Activated CD8-positive, alpha-beta memory T cell treated with anti-CD3 and anti-CD28 coated beads, Interleukin-2, amount 50 U/mL, for 24 hours (primary cell): ENCODE measurements around the gene BTF3L4.
"Not testable (repeated sequence)": the region's sequence is repeated elsewhere in the genome, so short reads cannot be mapped to it uniquely, and the experiment has no call there.

ENCODE experiments used
- DNase-seq: peaks from one replicate; pipeline ENCODE4 v3.0.0-alpha.2; 2020; ENCODE audit errors: extremely low read depth

Gene BTF3L4

GRCh38 chr1:52055066-52055865 lies 829 bp upstream of the BTF3L4 start, which contains the start of gene TXNDC12:
TSS of gene TXNDC12 (minus strand) at chr1:52055191. CDS start at chr1:52055096, 95 bp downstream.
- peak; percentile 6 for DNase-seq

- DNase-seq: no peak
Measured at GRCh38 chr1:52055866-52056162, 281 bp upstream of the BTF3L4 start.

- no peak for DNase-seq
Measured at GRCh38 chr1:52056937-52057231, 789 bp downstream of the BTF3L4 start.

DNA sequence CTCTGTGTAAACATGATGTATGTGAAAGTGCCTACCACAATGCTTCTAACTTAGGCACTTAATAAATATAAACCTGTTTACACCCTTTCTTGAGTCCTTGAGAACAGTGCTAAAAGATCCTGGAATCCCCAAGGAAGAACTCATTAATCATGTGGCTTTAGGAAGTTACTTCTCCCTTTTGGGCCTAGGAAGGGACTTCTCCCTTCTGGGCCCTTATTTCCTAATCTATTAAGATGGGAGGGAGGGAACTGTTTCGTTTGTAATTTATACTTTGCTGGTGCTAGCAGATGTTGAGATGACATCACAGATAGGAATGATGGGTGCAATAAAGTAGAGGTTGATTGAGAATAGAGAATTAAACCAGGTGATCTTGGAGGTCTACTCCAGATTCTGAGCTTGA lies 1.2 kb downstream of the BTF3L4 start:
- DNase-seq: no peak

DNA sequence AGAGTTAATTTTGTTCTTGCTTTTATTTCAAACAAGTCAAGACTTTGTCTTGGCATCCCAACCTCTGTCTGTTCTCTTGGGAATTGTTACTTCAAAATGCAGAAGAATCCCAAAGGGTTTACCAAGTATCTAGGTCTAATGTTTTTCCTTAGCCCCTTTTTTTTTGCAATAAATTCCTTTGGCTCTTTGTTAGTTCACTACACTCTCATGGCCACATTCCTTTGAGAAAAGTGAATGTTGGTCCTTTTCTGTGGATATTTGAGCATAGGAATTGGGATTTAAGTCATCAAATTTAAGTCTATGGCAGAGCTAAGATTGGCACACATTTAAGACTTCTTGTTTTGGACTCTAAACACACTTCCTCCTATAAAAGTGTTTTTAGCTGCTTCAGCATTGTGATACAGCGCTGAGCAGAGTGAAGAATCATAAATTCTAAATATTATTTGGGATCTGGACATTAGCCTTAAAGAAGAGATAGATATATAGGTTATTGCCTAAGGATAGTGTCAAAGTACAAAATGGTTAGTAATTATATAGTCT lies 1.9 kb downstream of the BTF3L4 start:
- DNase-seq: no peak

DNA sequence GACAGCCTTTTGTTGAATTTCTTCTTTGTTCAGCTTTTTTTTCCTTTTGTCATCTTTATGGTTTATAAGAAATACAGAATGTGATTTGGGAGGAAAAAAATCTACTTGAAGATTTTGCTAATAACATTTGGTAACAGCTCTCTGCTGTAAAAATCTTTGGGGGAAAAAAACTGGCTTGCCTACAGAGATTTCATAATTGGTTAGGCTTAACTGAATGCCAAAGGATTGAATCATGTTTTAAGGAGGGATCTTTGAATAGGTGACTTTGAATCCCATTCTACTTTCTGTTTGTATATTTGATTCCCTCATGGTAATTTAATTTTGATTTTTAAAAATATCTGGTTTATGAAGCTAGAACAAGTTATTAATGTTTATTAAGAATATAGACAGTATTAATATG lies 3.2 kb downstream of the BTF3L4 start:
- DNase-seq: no peak

DNA sequence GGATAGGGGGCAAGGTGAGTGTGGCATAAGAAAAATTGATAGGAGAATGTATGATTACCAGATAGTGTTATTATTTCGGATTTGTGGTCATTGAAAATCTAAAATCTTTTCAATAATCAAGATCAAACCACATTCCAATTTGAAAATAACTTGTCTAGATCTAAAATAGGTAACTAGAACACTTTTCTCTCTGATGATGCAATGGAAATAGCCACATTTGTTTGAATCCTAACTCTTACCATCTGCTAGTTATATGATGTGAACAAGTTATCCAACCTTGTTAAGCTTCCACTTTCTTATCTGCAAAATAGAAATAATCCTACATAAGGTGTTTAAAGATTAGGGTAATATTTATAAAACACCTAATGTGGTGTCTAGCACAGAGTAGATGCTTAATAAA lies 3.8 kb downstream of the BTF3L4 start:
- DNase-seq: no peak

DNA sequence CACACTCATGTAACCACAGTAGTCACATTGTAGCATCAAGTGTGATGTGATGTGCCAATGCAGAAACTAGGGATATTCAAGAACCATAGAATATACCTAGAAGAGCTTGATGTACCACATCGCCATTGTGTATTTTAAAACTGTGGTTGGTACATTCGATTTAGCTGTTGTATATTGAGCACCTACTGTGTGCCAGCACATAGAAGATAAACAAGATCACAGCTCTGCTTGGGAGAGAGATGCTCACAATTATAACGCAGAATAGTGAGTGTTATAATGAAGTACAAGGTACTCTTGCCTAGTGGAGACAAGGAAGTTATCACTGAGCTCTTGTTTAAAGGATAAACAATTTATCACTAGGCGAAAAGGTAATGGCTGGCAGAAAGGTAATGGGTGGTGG lies 4.7 kb downstream of the BTF3L4 start:
- DNase-seq: no peak

GRCh38 chr1:52063192-52063591 lies 7.1 kb downstream of the BTF3L4 start:
- no peak for DNase-seq

GRCh38 chr1:52070704-52071103 lies 14.6 kb downstream of the BTF3L4 start:
- no peak for DNase-seq

GRCh38 chr1:52072291-52072690 lies 16.2 kb downstream of the BTF3L4 start:
- DNase-seq: no peak

DNA sequence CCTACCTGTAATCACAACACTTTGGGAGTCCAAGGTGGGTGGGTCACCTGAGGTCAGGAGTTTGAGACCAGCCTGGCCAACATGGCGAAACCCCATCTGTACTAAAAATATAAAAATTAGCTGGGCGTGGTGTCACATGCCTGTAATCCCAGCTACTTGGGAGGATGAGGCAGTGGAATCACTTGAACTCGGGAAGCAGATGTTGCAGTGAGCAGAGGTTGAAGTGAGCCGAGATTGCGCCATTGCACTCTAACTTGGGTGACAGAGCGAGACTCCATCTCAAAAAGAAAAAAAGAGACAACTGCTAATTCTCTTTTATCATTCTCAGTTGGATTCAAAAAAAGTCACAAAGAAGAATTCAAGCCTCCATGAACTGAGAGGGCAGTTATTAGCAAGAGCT lies 21.2 kb downstream of the BTF3L4 start:
- not testable (repeated sequence) for DNase-seq

- DNase-seq: no peak
Measured at GRCh38 chr1:52080014-52080415, 23.9 kb downstream of the BTF3L4 start.

GRCh38 chr1:52087892-52088291 lies 31.8 kb downstream of the BTF3L4 start:
- not testable (repeated sequence) for DNase-seq

DNA sequence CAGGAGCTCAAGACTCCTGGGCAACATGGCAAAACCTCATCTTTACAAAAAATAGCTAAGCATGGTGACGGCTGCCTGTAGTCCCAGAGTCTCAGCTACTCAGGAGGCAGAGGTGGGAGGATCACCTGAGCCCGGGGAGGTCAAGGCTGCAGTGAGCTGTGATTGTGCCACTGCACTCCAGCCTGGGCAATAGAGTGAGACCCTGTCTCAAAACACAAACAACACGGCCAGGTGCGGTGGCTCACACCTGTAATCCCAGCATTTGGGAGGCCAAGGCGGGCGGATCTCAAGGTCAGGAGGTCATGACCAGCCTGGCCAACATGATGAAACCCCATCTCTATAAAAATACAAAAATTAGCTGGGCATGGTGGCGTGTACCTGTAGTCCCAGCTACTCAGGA lies 38.2 kb downstream of the BTF3L4 start:
- not testable (repeated sequence) for DNase-seq

- DNase-seq: no peak
Measured at GRCh38 chr1:52096216-52096615, 40.1 kb downstream of the BTF3L4 start.

- DNase-seq: no peak
Measured at GRCh38 chr1:52098139-52098871, 42.2 kb downstream of the BTF3L4 start.

DNA sequence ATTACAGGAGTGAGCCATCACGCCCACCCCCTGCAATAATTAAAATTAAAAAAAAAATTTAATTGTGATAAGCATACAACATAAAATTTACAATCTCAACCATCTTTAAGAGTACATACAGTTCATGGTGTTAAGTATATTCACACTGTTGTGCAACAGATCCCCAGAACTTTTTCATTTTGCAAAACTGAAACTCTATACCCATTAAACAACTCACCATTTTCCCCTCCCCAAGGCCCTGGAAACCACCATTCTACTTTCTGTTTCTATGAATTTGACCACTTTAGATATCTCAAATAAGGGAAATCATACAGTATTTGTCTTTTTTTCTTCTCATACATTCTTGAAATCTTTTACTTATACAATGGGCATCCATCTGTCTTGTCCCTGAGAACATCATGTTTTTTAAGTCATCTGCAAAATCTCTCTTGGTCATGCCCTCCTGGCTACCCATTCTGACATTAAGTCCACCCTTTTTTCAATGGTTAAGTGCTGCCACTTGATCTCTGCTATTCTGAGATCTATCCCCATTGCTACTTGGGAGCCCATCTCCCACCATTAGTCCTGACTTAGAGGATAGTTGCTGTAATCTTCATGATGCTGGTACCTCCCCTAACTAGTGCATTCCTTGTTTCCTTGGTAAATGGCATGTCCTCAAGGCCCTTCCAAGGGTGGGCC lies 46.4 kb downstream of the BTF3L4 start:
- no peak for DNase-seq

DNA sequence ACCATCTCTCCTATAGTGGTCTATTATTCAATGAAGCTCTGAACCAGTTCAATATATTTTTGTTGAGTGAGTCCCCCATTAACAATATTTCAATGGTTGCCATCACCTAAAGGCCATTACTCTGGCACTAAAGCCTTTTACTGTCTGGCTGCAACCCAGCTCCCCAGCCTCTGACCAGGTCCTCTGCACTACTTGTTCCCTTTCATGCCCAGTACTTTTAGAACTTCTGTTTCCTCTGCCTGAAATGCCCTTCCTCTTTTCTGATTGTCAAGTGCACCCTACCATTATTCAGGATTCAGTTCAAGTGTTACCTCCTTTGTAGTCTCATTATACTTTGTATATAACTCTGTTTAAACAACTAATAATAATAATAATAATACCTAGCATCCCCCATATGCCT lies 55.4 kb downstream of the BTF3L4 start:
- DNase-seq: no peak

DNA sequence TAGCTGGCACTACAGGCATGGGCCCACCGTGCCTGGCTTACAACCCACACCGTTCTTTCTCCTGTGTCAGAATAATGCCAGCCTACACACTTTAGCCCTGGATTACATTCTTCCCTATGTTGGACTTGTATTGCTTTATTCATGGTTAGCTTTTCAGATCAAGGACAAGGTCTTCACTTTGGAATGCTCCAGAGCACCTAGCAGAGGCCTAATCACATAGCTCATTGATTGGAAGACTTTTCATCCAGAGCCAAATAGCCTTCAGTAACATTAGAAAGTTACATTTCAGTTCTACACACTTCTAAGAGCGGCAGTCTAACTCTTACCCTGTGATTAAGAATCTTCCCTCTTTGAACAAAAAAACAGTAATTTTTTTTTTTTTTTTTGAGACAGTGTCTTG lies 56.4 kb downstream of the BTF3L4 start:
- DNase-seq: no peak

DNA sequence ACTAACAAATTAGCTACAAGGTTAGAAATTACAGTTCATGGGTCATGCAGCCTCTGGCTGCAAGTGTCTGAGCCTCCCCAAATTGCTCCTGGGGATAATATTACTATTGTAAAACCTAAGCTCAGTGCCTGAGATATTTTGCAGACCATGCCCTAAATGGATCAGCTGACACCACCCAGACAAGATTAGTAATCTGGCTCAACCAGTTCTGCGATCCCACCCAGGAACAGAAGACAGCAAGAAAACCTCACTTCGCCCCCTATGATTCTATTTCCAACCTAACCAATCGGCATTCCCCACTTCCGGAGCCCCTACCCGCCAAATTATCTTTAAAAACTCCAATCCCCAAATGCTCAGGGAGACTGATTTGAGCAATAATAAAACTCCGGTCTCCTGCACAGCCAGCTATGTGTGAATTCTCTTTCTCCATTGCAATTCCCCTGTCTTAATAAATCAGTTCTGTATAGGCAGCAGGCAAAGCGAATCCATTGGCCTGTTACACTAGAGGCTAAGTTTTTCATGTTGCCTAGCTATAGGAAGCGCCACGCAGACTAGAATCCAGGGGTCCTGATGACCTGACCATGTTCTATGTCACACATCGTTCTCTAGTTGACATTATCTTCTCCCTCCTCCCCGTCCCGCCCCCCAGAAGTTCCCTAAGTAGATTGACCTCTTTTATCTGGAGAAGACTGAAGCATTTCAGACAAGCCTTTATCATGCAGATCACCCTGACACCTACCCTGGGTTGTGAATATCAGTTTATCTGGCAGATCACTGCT lies 63.4 kb downstream of the BTF3L4 start:
- no peak for DNase-seq

GRCh38 chr1:52122384-52122783 lies 66.3 kb downstream of the BTF3L4 start:
- DNase-seq: no peak
